Measurements from ENCODE around the gene OSBPL5. TPM values are rescaled to one million over a fixed set of nuclear protein-coding genes. Genes with fewer than 3 reads are reported as not detected.

Gene OSBPL5
- total and polyA plus RNA-seq, 2 of the 4 experiments (the other 2 are of a cell fraction): 14.9 to 22.3 TPM

DNA sequence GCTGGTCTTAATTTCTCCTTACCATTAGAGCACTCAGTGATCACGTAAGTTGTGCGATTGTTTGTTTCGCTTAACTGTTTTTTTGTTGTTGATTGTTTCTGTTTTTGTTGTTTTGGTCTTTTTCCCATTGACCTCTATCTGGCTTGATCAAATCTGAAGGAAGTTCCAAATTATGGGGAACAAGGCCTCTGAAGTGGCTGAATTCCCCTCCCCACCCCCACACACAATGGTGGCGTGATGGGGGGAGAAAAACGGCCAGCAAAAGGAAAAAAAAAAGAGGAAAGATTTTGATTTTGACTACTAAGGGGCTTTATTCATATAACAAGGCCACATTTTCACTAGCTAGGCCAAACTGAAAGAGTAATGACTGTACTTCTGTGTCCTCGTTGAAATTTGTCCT, 53.6 kb downstream of the OSBPL5 start:
- intact Hi-C loops (cut with micrococcal nuclease): no loop called here

More for the DNA sequence above, 53.6 kb downstream of the OSBPL5 start:
- Histone ChIP-seq H3K23ac (ENCODE audit: low read depth, low read length) (no peak overlapping the region), H3K4me2 (ENCODE audit: low read depth, low read length) (no peak overlapping the region), H2AK9ac (replicated peaks; ENCODE audit: low read depth, low read length, poor library complexity) (no peak overlapping the region), H3K4me1 (ENCODE audit: control insufficient read depth, insufficient read depth, low read length) (peaks cover 2% of the 10 kb centered on the region; the same call in 1 of the 2 replicates), H3K4me3 (ENCODE audit: insufficient read depth, low read depth, low read length) (no peak overlapping the region), H4K91ac (ENCODE audit: insufficient read depth, low read depth, low read length) (no peak overlapping the region), H2AFZ (replicated peaks; ENCODE audit: low read length, poor library complexity) (no peak overlapping the region), H3K18ac (ENCODE audit: low read depth, low read length) (no peak overlapping the region), H2BK5ac (ENCODE audit: low read depth, low read length, poor library complexity, severe bottlenecking) (no peak overlapping the region), H4K8ac (ENCODE audit: low read depth in 2 of 2, low read length in 2 of 2) (no peak overlapping the region), H2AK5ac (ENCODE audit: low read depth, low read length) (no peak overlapping the region), H4K5ac (ENCODE audit: low read depth, low read length) (no peak overlapping the region), H2BK20ac (ENCODE audit: low read depth, low read length) (no peak overlapping the region), H3K9me3 (ENCODE audit: control insufficient read depth, insufficient read depth, low read length) (no peaks in the 10 kb centered on the region; the same call in 1 of the 2 replicates), H3K36me3 (ENCODE audit: control insufficient read depth, insufficient read depth, low read length) (peaks cover 25% of the 10 kb centered on the region), H3K79me1 (ENCODE audit: low read depth in 1 of 2, low read length in 2 of 2) (peaks cover 0 to 6% of the 10 kb centered on the region in 2 experiments; a peak in 1 of 4 replicates), H3K56ac (ENCODE audit: extremely low read depth, insufficient read depth, low read length) (no peak overlapping the region), H3K9me1 (ENCODE audit: insufficient read depth, low read length) (peaks cover 3% of the 10 kb centered on the region; the same call in 1 of the 2 replicates), H3K27ac (ENCODE audit: insufficient read depth, low read length) (no peak overlapping the region), H2BK120ac (ENCODE audit: low read depth, low read length) (no peak overlapping the region), H2BK15ac (ENCODE audit: low read depth, low read length) (no peak overlapping the region), H4K20me1 (ENCODE audit: insufficient read depth, low read length) (no peaks in the 10 kb centered on the region; the same call in 1 of the 2 replicates), H3K4ac (ENCODE audit: low read depth, low read length) (no peak overlapping the region), H3K14ac (replicated peaks; ENCODE audit: low read depth, low read length) (no peak overlapping the region), H3K9ac (ENCODE audit: low read depth, low read length) (no peak overlapping the region), H3K27me3 (ENCODE audit: control insufficient read depth, insufficient read depth, low read length) (no peaks in the 10 kb centered on the region)
- in situ Hi-C loops (cut with MboI; ENCODE audit: low sequenced_read_pairs): no loop called here
- ATAC-seq (ENCODE audit: low read depth): no peak
- TF ChIP-seq BHLHE40 (IDR thresholded peaks at IDR 0.05; ENCODE audit: low read depth, low read length) (no peak), POLR2A (IDR thresholded peaks at IDR 0.05; ENCODE audit: low read depth, low read length) (no peak), ELK1 (IDR thresholded peaks at IDR 0.05; ENCODE audit: borderline replicate concordance, low read depth, low read length) (no peak), RCOR1 (IDR thresholded peaks at IDR 0.05; ENCODE audit: insufficient replicate concordance, low read length) (no peak), RFX5 (IDR thresholded peaks at IDR 0.05; ENCODE audit: low read depth, low read length) (no peak), NFE2L2 (IDR thresholded peaks at IDR 0.05; ENCODE audit: low read depth, low read length) (no peak), MAZ (IDR thresholded peaks at IDR 0.05; ENCODE audit: borderline replicate concordance, low read depth, low read length) (no peak), CHD1 (IDR thresholded peaks at IDR 0.05; ENCODE audit: low read depth, low read length) (no peak), RAD21 (IDR thresholded peaks at IDR 0.05; ENCODE audit: low read length) (no peak), CEBPB (IDR thresholded peaks at IDR 0.05; ENCODE audit: low read depth, low read length) (no peak)
- WGBS, 2 experiments (ENCODE audit: extremely low coverage in 2 of 2, insufficient read length in 1 of 2): no CpG with 5 or more reads among the region's 6 CpGs
- dilution Hi-C loops (cut with HindIII; ENCODE audit: low sequenced_read_pairs, unreplicated experiment): no loop called here
- ChIA-PET CTCF (interaction anchor here (0.6 to 0.9 kb wide), 3 partner anchors 19 to 1190 kb away, joined by 3 to 6 read pairs (median 5); no protein-coding TSS in a partner anchor), POLR2A (ENCODE audit: unreplicated experiment) (no interaction called here)
- no peak for DNase-seq
- no TSS peak for BruUV-seq (replicated peaks)

Measured in IMR-90 (cell line).